ENCODE data around the gene PARD6B.
"Not testable (repeated sequence)": the region's sequence is repeated elsewhere in the genome, so short reads cannot be mapped to it uniquely, and the experiment has no call there.

The PARD6B gene

GRCh38 chr20:50703651-50704438 lies 27.5 kb upstream of the PARD6B start:
- DNase-seq, result not testable (repeated sequence)

- no peak for DNase-seq
Observed at GRCh38 chr20:50704514-50704913, 26.9 kb upstream of the PARD6B start.

- DNase-seq, result no peak
Observed at GRCh38 chr20:50704971-50705370, 26.4 kb upstream of the PARD6B start.

- DNase-seq, result no peak
Observed at GRCh38 chr20:50708845-50709635, 22.3 kb upstream of the PARD6B start.

GRCh38 chr20:50709636-50709973 lies 21.8 kb upstream of the PARD6B start:
- DNase-seq, result no peak

- no peak for DNase-seq
Observed at GRCh38 chr20:50710492-50711063, 20.8 kb upstream of the PARD6B start.

GRCh38 chr20:50711113-50711825 lies 20.1 kb upstream of the PARD6B start:
- no peak for DNase-seq

- no peak for DNase-seq
Observed at GRCh38 chr20:50712771-50713656, 18.4 kb upstream of the PARD6B start.

- no peak for DNase-seq
Observed at GRCh38 chr20:50713657-50714101, 17.7 kb upstream of the PARD6B start.

- DNase-seq, result not testable (repeated sequence)
Observed at GRCh38 chr20:50714426-50714825, 17.0 kb upstream of the PARD6B start.

GRCh38 chr20:50715694-50716093 lies 15.7 kb upstream of the PARD6B start:
- DNase-seq, result no peak

GRCh38 chr20:50716518-50716917 lies 14.9 kb upstream of the PARD6B start:
- no peak for DNase-seq

GRCh38 chr20:50717312-50717711 lies 14.1 kb upstream of the PARD6B start:
- no peak for DNase-seq

GRCh38 chr20:50717974-50718761 lies 13.2 kb upstream of the PARD6B start:
- DNase-seq, result no peak

- no peak for DNase-seq
Observed at GRCh38 chr20:50719328-50719727, 12.1 kb upstream of the PARD6B start.

- no peak for DNase-seq
Observed at GRCh38 chr20:50720026-50720425, 11.4 kb upstream of the PARD6B start.

GRCh38 chr20:50720582-50720981 lies 10.8 kb upstream of the PARD6B start:
- no peak for DNase-seq

GRCh38 chr20:50721881-50722281 lies 9.5 kb upstream of the PARD6B start:
- DNase-seq, result no peak

GRCh38 chr20:50722424-50723155 lies 8.8 kb upstream of the PARD6B start:
- DNase-seq, result no peak

- no peak for DNase-seq
Observed at GRCh38 chr20:50723672-50724071, 7.7 kb upstream of the PARD6B start.
